ENCODE data around the gene USP12.
"Not testable (repeated sequence)": the region's sequence is repeated elsewhere in the genome, so short reads cannot be mapped to it uniquely, and the experiment has no call there.

Gene USP12

GRCh38 chr13:27073186-27073585, 98.4 kb downstream of the USP12 start:
- Histone ChIP-seq H3K27me3 (ENCODE audit: insufficient read depth, poor library complexity, severe bottlenecking) (no peaks in the 10 kb centered on the region), H3K27ac (replicated peaks) (no peak overlapping the region), H3K4me3 (replicated peaks; ENCODE audit: insufficient read depth, low read length) (no peak overlapping the region)
- no peak for DNase-seq (ENCODE audit: low read depth in 1 of 2, low spot score in 1 of 2)
- TF ChIP-seq CTCF (IDR thresholded peaks at IDR 0.05; ENCODE audit: insufficient read depth, low read length) (no peak), POLR2AphosphoS5 (IDR thresholded peaks at IDR 0.05; ENCODE audit: low read depth) (no peak), SPI1 (IDR thresholded peaks at IDR 0.05; ENCODE audit: borderline replicate concordance, low read depth) (no peak), GABPA (IDR thresholded peaks at IDR 0.05; ENCODE audit: low read depth) (no peak)
- TF ChIP-seq, protein P1, sequence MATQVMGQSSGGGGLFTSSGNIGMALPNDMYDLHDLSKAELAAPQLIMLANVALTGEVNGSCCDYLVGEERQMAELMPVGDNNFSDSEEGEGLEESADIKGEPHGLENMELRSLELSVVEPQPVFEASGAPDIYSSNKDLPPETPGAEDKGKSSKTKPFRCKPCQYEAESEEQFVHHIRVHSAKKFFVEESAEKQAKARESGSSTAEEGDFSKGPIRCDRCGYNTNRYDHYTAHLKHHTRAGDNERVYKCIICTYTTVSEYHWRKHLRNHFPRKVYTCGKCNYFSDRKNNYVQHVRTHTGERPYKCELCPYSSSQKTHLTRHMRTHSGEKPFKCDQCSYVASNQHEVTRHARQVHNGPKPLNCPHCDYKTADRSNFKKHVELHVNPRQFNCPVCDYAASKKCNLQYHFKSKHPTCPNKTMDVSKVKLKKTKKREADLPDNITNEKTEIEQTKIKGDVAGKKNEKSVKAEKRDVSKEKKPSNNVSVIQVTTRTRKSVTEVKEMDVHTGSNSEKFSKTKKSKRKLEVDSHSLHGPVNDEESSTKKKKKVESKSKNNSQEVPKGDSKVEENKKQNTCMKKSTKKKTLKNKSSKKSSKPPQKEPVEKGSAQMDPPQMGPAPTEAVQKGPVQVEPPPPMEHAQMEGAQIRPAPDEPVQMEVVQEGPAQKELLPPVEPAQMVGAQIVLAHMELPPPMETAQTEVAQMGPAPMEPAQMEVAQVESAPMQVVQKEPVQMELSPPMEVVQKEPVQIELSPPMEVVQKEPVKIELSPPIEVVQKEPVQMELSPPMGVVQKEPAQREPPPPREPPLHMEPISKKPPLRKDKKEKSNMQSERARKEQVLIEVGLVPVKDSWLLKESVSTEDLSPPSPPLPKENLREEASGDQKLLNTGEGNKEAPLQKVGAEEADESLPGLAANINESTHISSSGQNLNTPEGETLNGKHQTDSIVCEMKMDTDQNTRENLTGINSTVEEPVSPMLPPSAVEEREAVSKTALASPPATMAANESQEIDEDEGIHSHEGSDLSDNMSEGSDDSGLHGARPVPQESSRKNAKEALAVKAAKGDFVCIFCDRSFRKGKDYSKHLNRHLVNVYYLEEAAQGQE (IDR thresholded peaks at IDR 0.05; ENCODE audit: insufficient replicate concordance, low read depth) = no peak

DNA sequence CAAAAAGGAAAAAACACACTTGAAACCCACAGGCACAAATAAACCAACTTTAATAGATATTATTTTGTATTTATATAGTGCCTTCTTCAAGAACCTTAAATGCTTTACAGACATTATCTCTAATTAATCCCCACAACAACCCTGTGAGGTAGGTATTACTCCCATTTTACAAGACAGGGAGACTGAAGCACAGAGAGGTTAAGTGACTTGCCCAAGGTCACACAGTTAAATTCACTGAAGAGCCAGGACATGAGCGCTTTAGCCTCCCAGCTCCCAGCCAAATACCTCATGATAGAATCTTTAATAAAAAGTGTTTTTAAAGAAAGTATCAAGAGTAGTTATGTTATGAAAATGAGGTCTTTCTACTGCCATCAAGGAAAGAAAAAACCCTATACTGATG, 105.5 kb downstream of the USP12 start:
- not testable (repeated sequence) for DNase-seq (ENCODE audit: low read depth in 1 of 2, low spot score in 1 of 2); H3K27ac ChIP-seq (replicated peaks); H3K4me3 ChIP-seq (replicated peaks; ENCODE audit: insufficient read depth, low read length)

GRCh38 chr13:27065582-27065981, 106.0 kb downstream of the USP12 start:
- Histone ChIP-seq H3K27ac (replicated peaks) (no peak overlapping the region), H3K4me3 (replicated peaks; ENCODE audit: insufficient read depth, low read length) (no peak overlapping the region), H3K27me3 (ENCODE audit: insufficient read depth, poor library complexity, severe bottlenecking) (no peaks in the 10 kb centered on the region)
- no peak for DNase-seq (ENCODE audit: low read depth in 1 of 2, low spot score in 1 of 2)
- TF ChIP-seq SPI1 (IDR thresholded peaks at IDR 0.05; ENCODE audit: borderline replicate concordance, low read depth) = no peak
- TF ChIP-seq CTCF (IDR thresholded peaks at IDR 0.05; ENCODE audit: insufficient read depth, low read length) = no peak
- no peak for TF ChIP-seq GABPA (IDR thresholded peaks at IDR 0.05; ENCODE audit: low read depth)
- TF ChIP-seq, protein P1 (IDR thresholded peaks at IDR 0.05; ENCODE audit: insufficient replicate concordance, low read depth) = no peak
- no peak for TF ChIP-seq POLR2AphosphoS5 (IDR thresholded peaks at IDR 0.05; ENCODE audit: low read depth)

More for the DNA sequence above, 105.5 kb downstream of the USP12 start:
- not testable (repeated sequence) for H3K27me3 ChIP-seq (ENCODE audit: insufficient read depth, poor library complexity, severe bottlenecking)

DNA sequence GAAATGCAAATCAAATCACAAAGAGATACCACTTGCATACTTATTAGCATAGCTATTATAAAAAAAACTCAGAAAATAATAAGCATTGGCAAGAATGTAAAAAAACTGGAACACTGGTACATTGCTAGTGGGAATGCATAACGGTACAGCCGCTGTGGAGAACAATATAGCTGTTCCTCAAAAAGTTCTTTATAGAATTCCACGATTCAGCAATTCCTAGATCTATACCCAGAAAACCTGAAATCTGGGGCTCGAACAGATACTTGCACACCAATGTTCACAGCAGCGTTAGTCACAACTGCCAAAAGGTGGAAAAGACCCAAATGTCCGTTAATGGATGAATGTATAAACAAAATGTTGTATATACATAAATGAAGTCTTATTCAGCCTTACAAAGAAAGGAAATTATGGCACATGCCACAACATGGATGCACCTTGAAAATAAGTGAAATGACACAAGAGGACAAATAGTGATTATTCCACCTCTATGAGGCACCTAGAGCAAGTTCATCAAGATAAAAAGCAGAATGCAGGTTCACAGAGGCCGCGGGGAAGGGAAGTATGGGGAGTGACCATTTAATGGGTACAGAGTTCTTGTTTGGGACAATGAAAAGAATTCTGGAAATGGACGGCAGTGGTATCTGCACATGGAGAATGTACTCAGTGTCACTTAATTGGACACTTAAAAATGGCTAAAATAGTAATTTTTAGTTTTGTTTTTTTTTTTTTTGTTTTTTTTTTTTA, 107.2 kb downstream of the USP12 start:
- TF ChIP-seq GABPA (IDR thresholded peaks at IDR 0.05; ENCODE audit: low read depth) = no peak
- TF ChIP-seq, protein P1 (IDR thresholded peaks at IDR 0.05; ENCODE audit: insufficient replicate concordance, low read depth) = no peak
- TF ChIP-seq POLR2AphosphoS5 (IDR thresholded peaks at IDR 0.05; ENCODE audit: low read depth) = no peak
- TF ChIP-seq CTCF (IDR thresholded peaks at IDR 0.05; ENCODE audit: insufficient read depth, low read length) = no peak
- TF ChIP-seq SPI1 (IDR thresholded peaks at IDR 0.05; ENCODE audit: borderline replicate concordance, low read depth) = no peak
- no peak overlapping the region for H3K4me3 ChIP-seq (replicated peaks; ENCODE audit: insufficient read depth, low read length)
- DNase-seq (ENCODE audit: low read depth in 1 of 2, low spot score in 1 of 2) = no peak
- no peak overlapping the region for H3K27ac ChIP-seq (replicated peaks)
- no peaks in the 10 kb centered on the region for H3K27me3 ChIP-seq (ENCODE audit: insufficient read depth, poor library complexity, severe bottlenecking)

Data from HL-60 (cell line).